Measurements from ENCODE around the gene EVC2. TPM values are rescaled to one million over a fixed set of nuclear protein-coding genes. Genes with fewer than 3 reads are reported as not detected.

EVC2 gene
- total RNA-seq, 2 experiments from 2014 or later, result 0.04 TPM; not detected in 1

- H3K27me3 Mint-ChIP-seq, result peaks cover 4% of the 10 kb centered on the region
- no peaks in the 10 kb centered on the region for H3K4me1 Mint-ChIP-seq
- H3K36me3 Mint-ChIP-seq, result no peaks in the 10 kb centered on the region
- no peaks in the 10 kb centered on the region for H3K9me3 Mint-ChIP-seq
- no peak overlapping the region for H3K27ac Mint-ChIP-seq
- H3K4me3 Mint-ChIP-seq, result no peak overlapping the region
- DNase-seq, result no peak
Observed at GRCh38 chr4:5639556-5639955, 68.8 kb downstream of the EVC2 start.

GRCh38 chr4:5638976-5639375 lies 69.4 kb downstream of the EVC2 start:
- H3K4me3 Mint-ChIP-seq, result no peak overlapping the region
- H3K27ac Mint-ChIP-seq, result no peak overlapping the region
- peaks cover 4% of the 10 kb centered on the region for H3K27me3 Mint-ChIP-seq
- no peaks in the 10 kb centered on the region for H3K9me3 Mint-ChIP-seq
- H3K36me3 Mint-ChIP-seq, result no peaks in the 10 kb centered on the region
- no peaks in the 10 kb centered on the region for H3K4me1 Mint-ChIP-seq
- no peak for DNase-seq

- DNase-seq, result no peak
- no peaks in the 10 kb centered on the region for H3K36me3 Mint-ChIP-seq
Observed at GRCh38 chr4:5638316-5638715, 70.0 kb downstream of the EVC2 start.

GRCh38 chr4:5636766-5637670 lies 71.3 kb downstream of the EVC2 start:
- H3K4me3 Mint-ChIP-seq, result no peak overlapping the region
- H3K36me3 Mint-ChIP-seq, result no peaks in the 10 kb centered on the region
- no peak overlapping the region for H3K27ac Mint-ChIP-seq
- no peak for DNase-seq
- peaks cover 4% of the 10 kb centered on the region for H3K27me3 Mint-ChIP-seq
- no peaks in the 10 kb centered on the region for H3K9me3 Mint-ChIP-seq
- no peaks in the 10 kb centered on the region for H3K4me1 Mint-ChIP-seq

More at GRCh38 chr4:5638316-5638715, 70.0 kb downstream of the EVC2 start:
- Mint-ChIP-seq H3K4me3 (no peak overlapping the region), H3K27ac (no peak overlapping the region), H3K27me3 (peaks cover 4% of the 10 kb centered on the region), H3K4me1 (no peaks in the 10 kb centered on the region), H3K9me3 (no peaks in the 10 kb centered on the region)

- H3K4me1 Mint-ChIP-seq, result no peaks in the 10 kb centered on the region
- H3K4me3 Mint-ChIP-seq, result no peak overlapping the region
Observed at GRCh38 chr4:5635826-5636195, 72.5 kb downstream of the EVC2 start.

GRCh38 chr4:5632571-5632970 lies 75.8 kb downstream of the EVC2 start:
- H3K4me1 Mint-ChIP-seq, result no peaks in the 10 kb centered on the region

More at GRCh38 chr4:5635826-5636195, 72.5 kb downstream of the EVC2 start:
- Mint-ChIP-seq H3K36me3 (no peaks in the 10 kb centered on the region), H3K27ac (no peak overlapping the region), H3K27me3 (peaks cover 4% of the 10 kb centered on the region), H3K9me3 (no peaks in the 10 kb centered on the region)
- DNase-seq, result no peak

GRCh38 chr4:5632066-5632440 lies 76.3 kb downstream of the EVC2 start:
- H3K9me3 Mint-ChIP-seq, result no peaks in the 10 kb centered on the region
- DNase-seq, result no peak
- H3K4me3 Mint-ChIP-seq, result no peak overlapping the region
- H3K27me3 Mint-ChIP-seq, result peaks cover 4% of the 10 kb centered on the region
- no peaks in the 10 kb centered on the region for H3K4me1 Mint-ChIP-seq
- H3K27ac Mint-ChIP-seq, result no peak overlapping the region
- no peaks in the 10 kb centered on the region for H3K36me3 Mint-ChIP-seq

More at GRCh38 chr4:5632571-5632970, 75.8 kb downstream of the EVC2 start:
- no peak overlapping the region for H3K27ac Mint-ChIP-seq
- peaks cover 4% of the 10 kb centered on the region for H3K27me3 Mint-ChIP-seq
- H3K4me3 Mint-ChIP-seq, result no peak overlapping the region
- no peaks in the 10 kb centered on the region for H3K9me3 Mint-ChIP-seq
- no peak for DNase-seq
- no peaks in the 10 kb centered on the region for H3K36me3 Mint-ChIP-seq

- H3K27ac Mint-ChIP-seq, result no peak overlapping the region
- H3K27me3 Mint-ChIP-seq, result peaks cover 4% of the 10 kb centered on the region
- no peak overlapping the region for H3K4me3 Mint-ChIP-seq
- DNase-seq, result no peak
- no peaks in the 10 kb centered on the region for H3K36me3 Mint-ChIP-seq
- H3K9me3 Mint-ChIP-seq, result no peaks in the 10 kb centered on the region
- no peaks in the 10 kb centered on the region for H3K4me1 Mint-ChIP-seq
Observed at GRCh38 chr4:5631352-5632065, 76.8 kb downstream of the EVC2 start.

- Mint-ChIP-seq H3K27ac (no peak overlapping the region), H3K4me3 (no peak overlapping the region), H3K27me3 (peaks cover 4% of the 10 kb centered on the region), H3K36me3 (no peaks in the 10 kb centered on the region), H3K9me3 (no peaks in the 10 kb centered on the region), H3K4me1 (no peaks in the 10 kb centered on the region)
- no peak for DNase-seq
Observed at GRCh38 chr4:5630762-5631161, 77.6 kb downstream of the EVC2 start.

- DNase-seq, result no peak
- no peak overlapping the region for H3K27ac Mint-ChIP-seq
- no peak overlapping the region for H3K4me3 Mint-ChIP-seq
- H3K36me3 Mint-ChIP-seq, result no peaks in the 10 kb centered on the region
- H3K27me3 Mint-ChIP-seq, result no peaks in the 10 kb centered on the region
- no peaks in the 10 kb centered on the region for H3K9me3 Mint-ChIP-seq
- no peaks in the 10 kb centered on the region for H3K4me1 Mint-ChIP-seq
Observed at GRCh38 chr4:5629542-5629941, 78.8 kb downstream of the EVC2 start.

- H3K4me3 Mint-ChIP-seq, result no peak overlapping the region
- DNase-seq, result no peak
- H3K27me3 Mint-ChIP-seq, result no peaks in the 10 kb centered on the region
- H3K4me1 Mint-ChIP-seq, result no peaks in the 10 kb centered on the region
- no peak overlapping the region for H3K27ac Mint-ChIP-seq
- H3K9me3 Mint-ChIP-seq, result no peaks in the 10 kb centered on the region
- no peaks in the 10 kb centered on the region for H3K36me3 Mint-ChIP-seq
Observed at GRCh38 chr4:5626913-5627312, 81.4 kb downstream of the EVC2 start.

- no peak for DNase-seq
- Mint-ChIP-seq H3K9me3 (no peaks in the 10 kb centered on the region), H3K4me3 (no peak overlapping the region), H3K27me3 (no peaks in the 10 kb centered on the region), H3K36me3 (no peaks in the 10 kb centered on the region), H3K27ac (no peak overlapping the region), H3K4me1 (no peaks in the 10 kb centered on the region)
Observed at GRCh38 chr4:5622596-5622995, 85.8 kb downstream of the EVC2 start.

- H3K4me1 Mint-ChIP-seq, result no peaks in the 10 kb centered on the region
- no peaks in the 10 kb centered on the region for H3K9me3 Mint-ChIP-seq
- no peaks in the 10 kb centered on the region for H3K36me3 Mint-ChIP-seq
- H3K27ac Mint-ChIP-seq, result no peak overlapping the region
- no peaks in the 10 kb centered on the region for H3K27me3 Mint-ChIP-seq
- DNase-seq, result no peak
- no peak overlapping the region for H3K4me3 Mint-ChIP-seq
Observed at GRCh38 chr4:5619913-5620625, 88.3 kb downstream of the EVC2 start.

GRCh38 chr4:5618051-5618960 lies 90.1 kb downstream of the EVC2 start:
- Mint-ChIP-seq H3K36me3 (no peaks in the 10 kb centered on the region), H3K27ac (no peak overlapping the region), H3K27me3 (no peaks in the 10 kb centered on the region), H3K4me3 (no peak overlapping the region), H3K4me1 (no peaks in the 10 kb centered on the region), H3K9me3 (no peaks in the 10 kb centered on the region)
- no peak for DNase-seq

Data from activated naive CD8-positive, alpha-beta T cell treated with anti-CD3 and anti-CD28 coated beads for 36 hours (primary cell).